Measurements from ENCODE around the gene MTFR1L. TPM values are rescaled to one million over a fixed set of nuclear protein-coding genes. Genes with fewer than 3 reads are reported as not detected.
A peak's percentile ranks its signal among the peaks of the same experiment; 100 is the strongest.
"Not testable (repeated sequence)": the region's sequence is repeated elsewhere in the genome, so short reads cannot be mapped to it uniquely, and the experiment has no call there.

Gene MTFR1L
- total RNA-seq, 3 donors from 2014 or later = 71.6 to 79.2 (median 75.4) TPM

- Histone ChIP-seq H3K27ac (no peak overlapping the region), H3K4me3 (no peak overlapping the region), H3K4me1 (no peaks in the 10 kb centered on the region), H3K27me3 (no peaks in the 10 kb centered on the region), H3K9me3 (no peaks in the 10 kb centered on the region), H3K36me3 (no peaks in the 10 kb centered on the region)
- DNase-seq (ENCODE audit: low spot score in 2 of 2) = no peak
- intact Hi-C loops (cut with DNase I; ENCODE audit: low total_unique reads) = no loop called here
- TF ChIP-seq CTCF (IDR thresholded peaks at IDR 0.05) (peak in 2 of 3 donors; percentile 22 to 37), POLR2AphosphoS5 (IDR thresholded peaks at IDR 0.05) (no peak)
These were observed 17.6 kb downstream of the MTFR1L start for GRCh38 chr1:25837262-25837875.

- H3K27ac ChIP-seq; H3K27me3 ChIP-seq; H3K36me3 ChIP-seq; H3K4me3 ChIP-seq; intact Hi-C loops (cut with DNase I; ENCODE audit: low total_unique reads); DNase-seq (ENCODE audit: low spot score in 2 of 2); H3K9me3 ChIP-seq; H3K4me1 ChIP-seq: not testable (repeated sequence)
These were observed 20.1 kb downstream of the MTFR1L start for GRCh38 chr1:25839808-25840207.

- Histone ChIP-seq H3K9me3 (no peaks in the 10 kb centered on the region), H3K27ac (no peak overlapping the region), H3K27me3 (no peaks in the 10 kb centered on the region), H3K4me3 (no peak overlapping the region), H3K4me1 (no peaks in the 10 kb centered on the region), H3K36me3 (no peaks in the 10 kb centered on the region)
- TF ChIP-seq POLR2A (IDR thresholded peaks at IDR 0.05) (no peak), POLR2AphosphoS5 (IDR thresholded peaks at IDR 0.05) (no peak), CTCF (IDR thresholded peaks at IDR 0.05) (no peak)
- intact Hi-C loops (cut with DNase I; ENCODE audit: low total_unique reads) = no loop called here
- no peak for DNase-seq (ENCODE audit: low spot score in 2 of 2)
These were observed 23.7 kb downstream of the MTFR1L start for GRCh38 chr1:25843483-25843882.

GRCh38 chr1:25844536-25845337 is 25.0 kb downstream of the MTFR1L start:
- Histone ChIP-seq H3K27ac (no peak overlapping the region), H3K4me1 (no peaks in the 10 kb centered on the region), H3K9me3 (no peaks in the 10 kb centered on the region), H3K27me3 (no peaks in the 10 kb centered on the region), H3K36me3 (no peaks in the 10 kb centered on the region), H3K4me3 (no peak overlapping the region)
- DNase-seq (ENCODE audit: low spot score in 2 of 2) = no peak
- intact Hi-C loops (cut with DNase I; ENCODE audit: low total_unique reads) = no loop called here
- TF ChIP-seq CTCF (IDR thresholded peaks at IDR 0.05) (no peak), POLR2A (IDR thresholded peaks at IDR 0.05) (no peak), POLR2AphosphoS5 (IDR thresholded peaks at IDR 0.05) (no peak)

GRCh38 chr1:25845664-25846063 is 25.9 kb downstream of the MTFR1L start:
- intact Hi-C loops (cut with DNase I; ENCODE audit: low total_unique reads) = no loop called here
- no peak overlapping the region for H3K27ac ChIP-seq
- no peak for DNase-seq (ENCODE audit: low spot score in 2 of 2)
- no peaks in the 10 kb centered on the region for H3K9me3 ChIP-seq
- TF ChIP-seq CTCF (IDR thresholded peaks at IDR 0.05) (no peak), POLR2AphosphoS5 (IDR thresholded peaks at IDR 0.05) (no peak), POLR2A (IDR thresholded peaks at IDR 0.05) (no peak)
- H3K4me3 ChIP-seq = no peak overlapping the region
- no peaks in the 10 kb centered on the region for H3K27me3 ChIP-seq
- no peaks in the 10 kb centered on the region for H3K36me3 ChIP-seq
- no peaks in the 10 kb centered on the region for H3K4me1 ChIP-seq

All from breast epithelium (tissue), 4 donors.